Stimulated activated CD4-positive, alpha-beta T cell treated with anti-CD3 and anti-CD28 coated beads, TNF-alpha, amount 100 ng/mL, for 4 hours (primary cell): ENCODE data around the gene LCN15.
"Not testable (repeated sequence)": the region's sequence is repeated elsewhere in the genome, so short reads cannot be mapped to it uniquely, and the experiment has no call there.

Experiments used
- DNase-seq, 3 experiments: peaks; one replicate each; pipeline ENCODE4 v3.0.0-alpha.2; 2020; ENCODE audit warnings: low read depth in 3 of 3

LCN15 gene

GRCh38 chr9:136755302-136756133, 8.8 kb downstream of the LCN15 start:
- not testable (repeated sequence) for DNase-seq

GRCh38 chr9:136754626-136755301, 9.6 kb downstream of the LCN15 start:
- DNase-seq, result no peak

- DNase-seq, result no peak
These were observed 10.2 kb downstream of the LCN15 start for GRCh38 chr9:136754059-136754572.

- no peak for DNase-seq
These were observed 10.8 kb downstream of the LCN15 start for GRCh38 chr9:136753371-136754058.

GRCh38 chr9:136751814-136752213, 12.5 kb downstream of the LCN15 start:
- no peak for DNase-seq

- DNase-seq, result no peak
These were observed 13.1 kb downstream of the LCN15 start for GRCh38 chr9:136751244-136751643.

- no peak for DNase-seq
These were observed 13.8 kb downstream of the LCN15 start for GRCh38 chr9:136750526-136750925.

GRCh38 chr9:136748666-136749611, 15.4 kb downstream of the LCN15 start:
- no peak for DNase-seq

GRCh38 chr9:136748201-136748600, 16.1 kb downstream of the LCN15 start, which contains the start of gene LCN6:
Gene LCN6, minus strand, starts transcription at chr9:136748525. Its CDS starts 42 bp downstream, at chr9:136748483.
- no peak for DNase-seq

GRCh38 chr9:136747161-136748060, 16.9 kb downstream of the LCN15 start:
- DNase-seq, result no peak

GRCh38 chr9:136746621-136747020, 17.7 kb downstream of the LCN15 start:
- no peak for DNase-seq

GRCh38 chr9:136746155-136746490, 18.2 kb downstream of the LCN15 start:
- DNase-seq, result no peak

GRCh38 chr9:136745389-136746154, 18.7 kb downstream of the LCN15 start:
- DNase-seq, result no peak

GRCh38 chr9:136744773-136745172, 19.5 kb downstream of the LCN15 start:
- no peak for DNase-seq

- DNase-seq, result no peak
These were observed 20.6 kb downstream of the LCN15 start for GRCh38 chr9:136743639-136744211.

GRCh38 chr9:136742591-136743391, 21.5 kb downstream of the LCN15 start, which contains the start of gene LCN10:
Gene LCN10, minus strand, starts transcription at chr9:136742940. Its CDS starts 37 bp downstream, at chr9:136742903.
- no peak for DNase-seq

GRCh38 chr9:136741883-136742571, 22.3 kb downstream of the LCN15 start:
- no peak for DNase-seq
